GM23338 (cell line): ENCODE data around the gene AQP7.
"Not testable (repeated sequence)": the region's sequence is repeated elsewhere in the genome, so short reads cannot be mapped to it uniquely, and the experiment has no call there.

Experiments
- CTCF ChIP-seq, 2 experiments: fragments of 200-600 bp in 1 of 2; sonication (generic) in 1 of 2; conservative IDR thresholded peaks; 2 replicates each; pipeline versions ENCODE4 v1.5.1 to v1.6.1; 2016 to 2017; ENCODE audit warnings: antibody characterized with exemption in 2 of 2, low read depth in 2 of 2, mild to moderate bottlenecking in 2 of 2, moderate library complexity in 1 of 2
- ETS1 ChIP-seq: IDR thresholded peaks from 2 replicates; pipeline ENCODE4 v1.6.1; 2016; ENCODE audit warnings: antibody characterized with exemption
- EZH2 ChIP-seq: fragments of 200-600 bp; sonication (generic); IDR thresholded peaks from one replicate; pipeline ENCODE4 v1.8.0; 2017; ENCODE audit warnings: antibody characterized with exemption, mild to moderate bottlenecking, low read depth; ENCODE audit not compliant: unreplicated experiment
- EZH2phosphoT487 ChIP-seq: fragments of 200-600 bp; sonication (generic); IDR thresholded peaks from one replicate; pipeline ENCODE4 v1.8.1; 2018; ENCODE audit warnings: antibody characterized with exemption; ENCODE audit not compliant: unreplicated experiment
- JUNB ChIP-seq: IDR thresholded peaks from one replicate; pipeline ENCODE4 v1.6.1; 2016; ENCODE audit warnings: antibody characterized with exemption; ENCODE audit not compliant: unreplicated experiment
- NANOG ChIP-seq: IDR thresholded peaks from 2 replicates; pipeline ENCODE4 v1.6.1; 2016; ENCODE audit warnings: antibody characterized with exemption, borderline replicate concordance
- POLR2AphosphoS5 ChIP-seq: IDR thresholded peaks from 2 replicates; pipeline ENCODE4 v1.6.1; 2016; ENCODE audit warnings: antibody characterized with exemption, low read depth
- REST ChIP-seq: IDR thresholded peaks from one replicate; pipeline ENCODE4 v1.6.1; 2018; ENCODE audit warnings: antibody characterized with exemption; ENCODE audit not compliant: unreplicated experiment
- STAT1 ChIP-seq: IDR thresholded peaks from one replicate; pipeline ENCODE4 v1.6.1; 2016; ENCODE audit warnings: antibody characterized with exemption; ENCODE audit not compliant: unreplicated experiment
- ZNF114 ChIP-seq: fragments of 250-450 bp; sonication (Bioruptor Pico); IDR thresholded peaks from 2 replicates; pipeline ENCODE4 v1.5.0; 2020; ENCODE audit warnings: mild to moderate bottlenecking, moderate library complexity
- ZNF331 ChIP-seq: fragments of 250-450 bp; sonication (Bioruptor Pico); IDR thresholded peaks from 2 replicates; pipeline ENCODE4 v1.5.0; 2020; ENCODE audit warnings: low read depth, mild to moderate bottlenecking, moderate library complexity

- not testable (repeated sequence) for TF ChIP-seq POLR2AphosphoS5; CTCF (conservative IDR thresholded peaks at IDR 0.05; ENCODE audit: low read depth in 2 of 2); REST; EZH2; EZH2phosphoT487; ETS1; ZNF114 (CRISPR knock-in tag); STAT1; JUNB; NANOG; ZNF331 (CRISPR knock-in tag)
These were observed 16.8 kb downstream of the AQP7 start for GRCh38 chr9:33385536-33385935.
